DMS114 treated with DMSO at 0.1 percent for 48 hours (cell line): Measurements from ENCODE around the gene SYNGR1.
"Not testable (repeated sequence)": the region's sequence is repeated elsewhere in the genome, so short reads cannot be mapped to it uniquely, and the experiment has no call there.

Experiments used
- DNase-seq: peaks from one replicate; lab custom pipeline; 2025; ENCODE audit not compliant: unreplicated experiment; lab: John Stamatoyannopoulos, UW

SYNGR1 gene

DNA sequence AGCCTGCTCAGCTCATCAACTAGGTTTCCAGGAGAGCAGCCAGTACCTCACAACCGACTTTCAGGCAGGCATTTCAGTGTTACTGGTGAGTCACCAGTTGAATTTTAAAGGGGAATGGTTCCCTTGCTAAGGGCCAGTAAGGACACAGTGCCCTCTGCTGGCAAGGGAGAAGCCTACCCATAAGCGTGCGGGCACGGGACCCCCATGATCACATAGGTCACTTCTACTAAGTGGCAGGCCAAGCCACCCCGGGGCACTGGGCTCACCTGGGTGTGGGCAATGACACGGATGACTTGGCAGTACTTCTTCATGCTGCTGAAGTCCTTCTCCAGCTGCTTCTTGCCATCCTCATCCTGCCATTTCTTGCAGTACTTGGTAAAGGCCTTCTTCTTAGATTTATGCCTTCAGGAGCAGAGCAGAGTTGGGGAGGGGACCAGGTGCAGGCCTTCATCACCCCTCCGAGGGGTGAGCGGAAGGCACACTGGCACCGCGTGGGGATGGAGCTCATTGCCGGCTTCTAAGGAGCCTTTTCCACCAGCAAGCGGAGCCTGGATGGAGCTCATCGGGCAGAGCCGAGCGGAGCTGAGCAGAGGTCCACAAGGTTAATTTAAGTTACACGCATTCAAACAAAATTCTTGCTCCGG lies 33.2 kb upstream of the SYNGR1 start:
- peak; percentile 38 for DNase-seq

DNA sequence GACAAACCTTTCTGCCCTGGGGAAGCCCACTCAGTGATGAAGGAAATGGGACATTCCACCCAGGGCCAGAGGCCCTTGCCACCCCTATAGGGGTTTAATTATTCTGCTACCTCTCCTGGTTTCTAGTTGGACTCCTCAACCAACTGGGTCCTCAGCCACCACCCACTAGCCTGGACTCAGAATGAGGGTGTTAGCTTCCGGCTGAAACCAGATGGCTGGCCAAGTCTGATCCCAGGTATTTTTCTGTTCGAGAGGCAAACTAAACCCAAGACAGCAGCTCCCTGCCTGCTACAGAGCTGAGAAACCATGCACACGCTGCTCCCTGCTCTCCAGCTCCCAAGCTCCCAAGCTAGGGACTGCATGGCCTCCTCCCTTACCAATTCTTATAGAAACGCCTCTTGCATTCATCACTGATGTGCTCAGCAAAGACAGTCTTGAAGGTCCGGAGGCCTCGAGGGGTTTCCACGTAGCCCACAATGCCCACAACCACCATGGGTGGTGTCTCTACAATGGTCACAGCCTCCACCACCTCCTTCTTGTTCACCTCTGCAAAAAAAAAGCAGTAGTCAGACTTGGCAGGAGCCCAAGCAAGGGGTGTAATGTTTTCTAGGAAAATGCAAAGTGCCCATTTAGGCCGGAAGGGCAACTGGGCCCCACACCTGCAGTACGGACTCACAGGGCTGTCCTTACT lies 32.6 kb upstream of the SYNGR1 start:
- DNase-seq, result no peak

DNA sequence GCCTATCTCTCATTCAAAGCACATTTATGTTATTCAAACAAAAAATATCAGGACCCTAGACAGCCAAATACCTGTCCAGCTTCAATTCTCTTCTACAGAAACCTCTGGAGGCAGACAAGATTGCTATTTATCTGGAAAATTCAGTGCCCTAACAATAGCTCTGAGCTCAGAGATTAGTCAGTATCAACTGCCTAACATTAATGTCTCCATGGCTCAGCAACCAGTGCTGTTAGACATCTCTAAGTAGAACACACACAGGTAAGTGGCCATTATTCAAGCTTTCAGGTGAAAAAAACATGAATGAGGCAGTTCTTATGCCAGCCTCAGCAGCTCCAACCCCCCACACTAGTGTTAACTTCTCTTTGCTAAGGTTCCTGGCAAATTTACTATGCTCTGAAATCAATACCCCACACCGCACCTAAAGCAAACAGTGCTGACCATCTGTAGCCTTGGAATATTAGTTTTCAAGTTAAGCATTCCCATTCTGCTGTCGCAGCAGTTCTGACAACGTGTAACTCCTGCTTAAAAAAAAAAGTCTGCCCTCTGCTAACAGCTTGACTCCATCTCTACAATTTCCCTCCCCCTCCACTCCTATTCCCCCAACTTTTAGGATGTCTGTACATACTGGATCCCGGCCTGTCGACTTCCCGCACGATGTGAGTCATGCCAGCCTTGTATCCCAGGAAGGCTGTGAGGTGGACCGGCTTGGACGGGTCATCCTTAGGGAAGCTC lies 31.9 kb upstream of the SYNGR1 start:
- DNase-seq, result no peak

DNA sequence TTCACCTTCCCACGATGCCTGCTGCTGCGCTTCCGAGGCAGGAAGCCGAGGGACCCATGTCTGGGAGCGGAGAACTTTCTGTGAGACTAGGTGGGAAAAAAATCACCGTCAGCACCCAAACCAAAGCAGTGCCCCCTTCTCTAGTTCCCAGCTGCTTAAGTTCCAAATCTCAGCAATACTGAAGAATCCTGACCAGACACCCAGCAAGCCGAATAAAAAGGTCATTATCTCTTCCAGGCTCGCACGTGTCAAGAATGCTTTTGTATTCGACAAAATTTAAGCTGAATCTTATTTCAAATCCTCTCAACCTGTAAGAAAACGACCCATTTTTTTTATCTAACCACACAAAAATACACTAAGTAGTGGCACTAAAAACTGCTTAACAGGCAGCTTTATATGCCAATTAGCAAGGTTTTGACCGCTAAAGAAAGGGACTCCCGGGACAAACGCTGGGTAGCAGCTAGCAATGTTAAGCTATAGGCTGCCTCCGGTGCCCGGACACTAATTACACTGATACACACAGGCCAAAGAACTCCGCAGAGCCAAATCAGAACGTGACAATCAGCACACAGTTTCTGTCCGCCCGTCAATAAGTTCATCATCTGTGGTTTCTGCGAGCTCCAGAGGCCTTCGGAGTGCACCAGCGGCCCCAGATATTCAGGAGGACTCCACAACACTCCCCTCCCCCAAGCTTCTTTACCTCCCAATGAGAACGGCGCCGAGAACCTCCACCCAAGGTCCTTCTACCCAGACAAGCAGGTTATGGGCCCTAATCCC lies 31.1 kb upstream of the SYNGR1 start:
- DNase-seq, result no peak

DNA sequence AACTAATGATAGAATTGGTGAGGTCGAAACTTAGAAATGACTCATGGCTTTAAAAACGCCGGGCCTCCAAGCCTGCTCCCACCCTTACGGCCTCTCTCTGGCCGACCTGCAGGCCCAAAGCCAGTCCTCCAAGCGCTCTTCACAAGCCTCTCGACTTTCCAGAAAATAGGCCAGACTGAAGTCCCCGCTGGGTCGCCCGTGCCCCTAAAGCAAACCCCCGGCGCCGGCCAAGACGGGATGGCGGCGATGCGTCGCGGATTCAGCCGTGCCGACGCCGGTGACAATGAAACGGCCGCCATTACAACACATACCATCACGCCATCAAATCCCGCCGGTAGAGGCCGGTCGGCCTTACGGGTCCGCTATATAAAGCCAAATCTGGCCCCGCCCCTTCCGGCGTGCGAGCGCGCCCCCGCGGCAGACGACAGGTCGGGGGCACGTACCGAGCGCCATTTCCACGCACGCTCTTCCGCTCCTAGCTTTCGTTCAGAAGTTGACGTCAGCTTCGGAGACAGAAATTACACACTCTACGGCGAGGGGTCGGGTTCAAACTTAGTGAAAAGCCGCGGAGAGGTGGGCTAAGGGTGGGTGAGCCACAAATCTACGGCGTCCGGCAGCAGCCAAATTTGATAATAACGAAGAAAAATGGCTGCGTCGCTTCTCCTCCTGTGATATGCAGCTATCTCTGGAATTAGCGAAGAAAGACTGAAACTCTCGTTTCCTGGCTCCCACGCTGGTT lies 30.3 kb upstream of the SYNGR1 start, which contains the start of gene RPL3:
Gene RPL3, minus strand, starts transcription at position 340 of the 739 bp plus-strand sequence. Its CDS starts 26 bp downstream, at position 314.
- DNase-seq, result peak; percentile 92

DNA sequence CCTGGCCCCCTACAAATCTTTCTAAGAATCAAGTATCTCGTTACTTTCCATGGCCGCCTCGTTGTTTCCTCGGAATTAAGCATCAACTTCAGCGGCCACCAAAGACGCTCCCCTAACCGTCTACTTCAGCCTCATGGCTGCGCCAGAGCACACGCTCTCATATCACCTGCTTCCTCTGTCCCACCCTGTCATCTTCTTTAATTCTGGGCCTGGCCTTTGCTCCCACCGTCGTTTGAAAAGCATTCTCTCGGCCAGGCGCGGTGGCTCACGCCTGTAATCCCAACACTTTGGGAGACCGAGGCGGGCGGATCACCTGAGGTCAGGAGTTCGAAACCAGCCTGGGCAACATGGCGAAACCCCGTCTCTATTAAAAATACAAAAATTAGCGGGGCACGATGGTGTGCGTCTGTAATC lies 29.2 kb upstream of the SYNGR1 start:
- DNase-seq, result not testable (repeated sequence)

DNA sequence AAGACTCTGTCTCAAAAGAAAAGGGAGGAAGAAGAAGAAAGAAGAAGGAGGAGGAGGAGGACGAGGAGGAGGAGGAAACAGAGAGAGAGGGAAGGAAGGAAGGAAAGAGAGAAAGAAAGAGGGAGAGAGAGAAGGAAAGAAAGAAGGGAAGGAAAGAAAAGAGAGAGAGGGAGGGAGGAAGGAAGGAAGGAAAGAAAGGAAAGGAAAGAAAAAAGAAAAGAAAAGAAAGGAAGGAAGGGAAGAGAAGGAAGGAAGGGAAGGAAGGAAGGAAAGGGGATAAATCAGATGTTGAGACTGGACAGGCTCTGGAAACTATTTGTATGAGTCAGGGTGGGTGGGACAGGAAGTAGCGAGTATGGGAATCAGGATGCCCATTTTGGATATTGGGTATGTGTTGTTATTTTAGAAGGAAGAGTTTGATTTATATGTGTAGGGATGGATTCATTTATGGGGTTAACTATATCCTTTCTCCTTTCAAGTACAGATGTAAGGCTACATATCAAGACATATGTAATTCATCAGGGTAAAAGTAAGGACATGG lies 24.3 kb upstream of the SYNGR1 start:
- no peak for DNase-seq

DNA sequence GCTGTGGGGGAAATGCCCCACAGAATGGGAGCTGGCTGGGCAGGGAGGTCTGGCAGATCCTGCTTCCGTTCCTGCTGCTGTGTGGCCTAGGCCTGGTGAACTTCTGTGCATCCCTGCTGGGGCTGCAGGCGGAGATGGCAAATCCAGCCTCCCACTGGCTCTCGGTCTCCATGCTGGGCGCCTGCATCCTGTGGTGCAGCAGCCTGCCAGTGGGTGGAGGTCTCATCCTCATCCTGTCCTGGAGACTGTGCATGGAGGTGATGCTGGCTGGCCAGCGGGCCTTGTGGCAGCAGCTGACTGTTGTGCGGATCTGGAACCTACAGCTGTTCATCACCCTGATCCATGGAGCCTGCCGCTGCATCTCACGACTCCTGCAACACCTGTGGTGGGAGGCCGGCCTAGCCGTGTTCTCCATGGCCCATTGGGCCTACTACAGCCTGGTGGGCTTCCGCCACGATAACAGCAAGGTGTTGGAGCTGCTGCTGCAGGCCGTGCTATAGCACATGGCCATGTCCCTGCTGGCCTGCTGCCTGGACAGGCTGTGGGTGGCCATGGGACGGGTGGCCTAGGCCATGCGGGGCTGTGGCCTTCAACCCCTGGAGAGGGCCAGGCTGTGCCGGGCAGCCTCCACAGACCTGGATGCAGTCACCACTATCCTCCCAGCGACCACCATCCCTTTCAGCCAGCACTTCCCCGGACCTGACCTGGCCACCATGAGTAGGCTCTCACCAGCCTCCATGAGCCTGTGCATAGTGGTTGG lies 21.6 kb upstream of the SYNGR1 start:
- DNase-seq, result no peak

DNA sequence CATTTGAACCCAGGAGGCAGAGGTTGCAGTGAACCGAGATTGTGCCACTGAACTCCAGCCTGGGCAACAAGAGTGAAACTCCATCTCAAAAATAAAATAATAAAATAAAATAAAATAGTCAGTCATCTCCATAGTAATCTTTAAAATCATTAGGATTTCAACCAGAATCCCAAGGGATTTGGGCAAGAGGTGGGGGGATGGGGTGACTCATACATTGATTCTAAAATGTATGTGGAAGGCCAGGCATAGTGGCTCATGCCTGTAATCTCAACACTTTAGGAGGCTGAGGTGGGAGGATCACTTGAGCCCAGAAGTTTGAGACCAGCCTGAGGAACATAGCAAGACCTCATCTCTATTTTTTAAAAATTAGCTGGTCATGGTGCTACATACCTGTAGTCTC lies 19.2 kb upstream of the SYNGR1 start:
- DNase-seq, result not testable (repeated sequence)

DNA sequence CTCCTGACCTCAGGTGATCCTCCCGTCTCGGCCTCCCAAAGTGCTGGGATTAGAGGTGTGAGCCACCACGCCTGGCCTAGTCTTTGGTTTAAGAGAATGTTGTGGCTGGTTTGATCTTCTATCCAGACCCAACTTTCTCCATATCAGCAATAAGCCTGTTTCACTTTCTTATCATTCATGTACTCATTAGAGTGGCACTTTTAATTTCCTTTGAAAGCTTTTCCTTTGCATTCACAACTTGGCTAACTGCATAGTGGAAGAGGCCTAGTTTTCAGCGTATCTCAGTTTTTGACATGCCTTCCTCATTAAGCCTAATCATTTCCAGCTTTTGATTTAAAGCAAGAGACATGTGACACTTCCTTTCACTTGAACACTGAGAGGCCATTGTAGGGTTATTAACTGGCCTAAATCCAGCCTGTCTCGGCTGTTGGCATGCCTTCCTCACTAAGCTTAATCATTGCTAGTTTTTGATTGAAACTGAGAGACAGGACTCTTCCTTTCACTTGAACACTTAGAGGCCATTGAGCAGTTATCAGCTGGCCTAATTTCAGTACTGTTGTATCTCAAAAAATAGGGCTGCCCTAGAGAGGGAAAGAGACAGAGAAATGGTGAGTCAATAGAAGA lies 17.2 kb upstream of the SYNGR1 start:
- no peak for DNase-seq

DNA sequence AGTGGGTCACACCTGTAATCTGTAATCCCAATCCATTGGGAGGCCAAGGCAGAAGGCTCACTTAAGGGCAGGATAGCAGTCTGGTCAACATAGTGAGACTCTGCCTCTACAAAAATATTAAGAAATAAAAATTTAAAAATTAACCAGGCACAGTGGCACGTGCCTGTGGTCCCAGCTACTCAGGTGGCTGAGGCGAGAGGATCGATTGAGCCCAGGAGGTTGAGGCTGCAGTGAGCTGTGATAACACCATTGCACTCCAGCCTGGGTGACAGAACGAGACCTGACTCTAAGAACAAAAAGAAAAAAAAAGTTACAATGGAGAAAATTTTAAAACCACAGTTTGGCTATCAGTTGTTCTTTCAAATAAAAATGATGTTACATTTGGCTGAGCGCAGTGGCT lies 13.4 kb upstream of the SYNGR1 start:
- no peak for DNase-seq

DNA sequence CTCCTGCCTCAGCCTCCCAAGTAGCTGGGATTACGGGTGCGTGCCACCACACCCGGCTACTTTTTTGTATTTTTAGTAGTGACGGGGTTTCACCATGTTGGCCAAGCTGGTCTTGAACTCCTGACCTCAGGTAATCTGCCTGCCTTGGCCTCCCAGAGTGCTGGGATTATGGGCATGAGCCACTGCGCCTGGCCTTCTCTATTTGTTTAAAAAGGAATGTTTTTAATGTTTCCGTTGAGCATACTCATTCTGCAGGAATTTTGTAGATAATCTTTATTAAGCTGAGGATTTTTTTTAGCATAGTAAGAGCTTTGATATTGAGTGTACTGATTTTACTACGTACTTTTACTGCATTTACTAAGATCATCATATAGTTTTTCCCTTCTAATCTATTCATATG lies 10.0 kb upstream of the SYNGR1 start:
- not testable (repeated sequence) for DNase-seq

DNA sequence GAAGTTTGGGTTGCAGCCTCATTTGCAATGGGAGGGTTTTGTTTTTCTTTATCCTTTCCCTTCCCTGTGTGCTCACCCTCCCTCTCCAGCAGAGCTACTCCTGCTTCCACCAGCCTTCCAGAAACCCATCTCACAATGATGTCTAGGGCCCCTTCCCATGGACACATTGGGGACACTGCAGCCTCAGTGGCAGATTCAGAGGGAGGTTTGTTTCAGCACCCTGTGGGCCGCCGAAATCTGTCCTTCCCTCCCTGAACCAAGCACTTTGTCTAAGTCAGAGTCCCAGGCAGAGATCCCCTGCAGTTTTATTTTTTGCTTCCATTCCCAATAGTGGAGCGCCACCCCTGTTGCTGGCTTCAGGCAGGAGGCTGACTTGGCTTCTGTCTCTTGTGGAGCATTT lies 8.6 kb upstream of the SYNGR1 start:
- DNase-seq, result no peak

DNA sequence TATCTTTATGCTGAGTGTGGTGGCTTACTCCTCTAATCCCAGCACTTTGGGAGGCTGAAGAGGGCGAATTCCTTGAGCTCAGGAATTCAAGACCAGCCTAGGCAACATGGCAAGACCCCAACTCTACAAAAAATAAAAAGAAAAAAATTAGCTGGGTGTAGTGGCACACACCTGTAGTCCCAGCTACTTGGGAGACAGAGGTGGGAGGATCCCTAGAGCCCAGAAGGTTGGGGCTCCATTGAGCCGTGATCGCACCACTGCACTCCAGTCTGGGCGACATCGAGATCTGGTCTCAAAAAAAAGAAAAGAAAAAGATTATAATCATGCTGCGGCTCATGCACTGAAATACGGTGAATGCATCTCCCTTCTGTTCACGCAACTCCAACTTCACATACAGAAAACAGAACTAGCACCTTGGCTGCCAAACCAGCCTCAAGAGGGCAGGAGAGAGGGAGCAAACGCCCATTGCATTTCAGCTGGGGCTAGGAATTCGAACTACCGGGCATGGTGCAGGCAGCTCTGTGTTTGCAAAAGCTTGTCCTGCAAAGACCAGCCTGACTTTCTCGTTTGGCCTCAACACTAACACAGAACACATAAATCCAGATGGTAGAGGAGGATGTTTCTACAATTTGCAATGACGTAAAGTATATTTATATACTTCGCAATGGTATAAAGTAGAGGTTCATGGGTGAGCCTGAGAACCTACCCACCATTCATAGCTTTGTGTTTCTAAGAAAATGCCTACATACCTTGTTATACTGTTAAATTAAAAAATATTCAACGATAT lies 6.3 kb upstream of the SYNGR1 start:
- DNase-seq, result peak; percentile 30

DNA sequence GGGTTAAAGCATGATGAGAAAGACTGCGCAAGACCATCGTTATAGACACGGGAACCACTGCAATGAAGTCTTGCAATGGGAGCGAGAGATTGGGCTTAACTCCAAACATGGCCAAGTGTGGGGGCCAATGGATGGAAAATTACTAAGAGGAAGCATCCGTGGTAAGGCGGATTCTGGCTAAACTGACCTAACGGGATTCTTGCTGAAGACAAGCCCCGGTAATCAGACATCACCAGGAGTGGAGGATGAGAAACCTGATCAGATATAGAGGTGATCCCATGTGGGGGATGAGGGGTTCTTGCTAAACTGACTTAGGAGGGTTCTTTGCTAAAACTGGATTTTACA lies 5.8 kb upstream of the SYNGR1 start:
- no peak for DNase-seq

DNA sequence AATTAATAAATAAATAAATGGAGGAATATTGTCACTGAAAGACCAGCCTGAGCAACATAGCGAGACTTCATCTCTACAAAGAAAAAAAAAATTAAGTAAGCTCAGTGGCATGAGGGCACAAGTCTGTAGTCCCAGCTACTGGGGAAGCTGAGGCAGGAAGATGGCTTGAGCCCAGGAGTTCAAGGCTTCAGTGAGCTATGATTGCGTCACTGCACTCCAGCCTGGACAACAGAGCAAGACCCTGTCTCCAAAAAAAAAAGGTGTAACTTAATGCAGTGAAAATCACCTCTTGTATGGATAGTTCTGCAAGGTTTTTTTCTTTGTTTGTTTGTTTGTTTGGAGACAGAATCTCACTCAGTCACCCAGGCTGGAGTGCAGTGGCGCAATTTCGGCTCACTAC lies 4.6 kb upstream of the SYNGR1 start:
- no peak for DNase-seq

DNA sequence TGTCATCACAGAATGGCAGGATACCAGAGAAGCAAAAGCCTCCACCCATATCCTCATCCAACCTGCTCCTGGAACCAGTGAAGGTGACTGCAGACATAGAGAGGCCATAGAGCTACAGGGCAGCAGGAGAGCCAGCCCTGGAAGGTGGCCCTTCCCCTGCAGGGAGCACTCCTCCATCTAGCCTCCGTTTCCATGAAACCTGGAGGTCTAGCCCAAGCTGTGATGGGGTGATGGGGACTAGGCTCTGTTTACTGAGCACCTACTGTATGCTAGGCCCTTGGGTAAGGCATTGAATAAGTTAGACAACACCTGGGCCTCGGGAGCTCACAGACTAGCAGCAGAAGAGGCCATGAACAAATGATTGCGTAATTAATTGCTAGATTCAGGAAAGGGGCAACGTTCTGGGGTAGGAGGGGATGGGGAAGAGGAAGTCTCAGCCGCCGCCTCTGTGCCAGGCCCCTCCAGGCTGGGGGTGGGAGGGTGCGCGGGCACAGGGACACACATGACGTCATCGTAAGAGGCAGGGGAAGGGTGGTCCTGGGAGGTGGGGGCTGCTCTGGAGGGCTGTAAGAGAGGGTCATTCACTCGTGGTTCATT lies 784 bp upstream of the SYNGR1 start:
- no peak for DNase-seq

DNA sequence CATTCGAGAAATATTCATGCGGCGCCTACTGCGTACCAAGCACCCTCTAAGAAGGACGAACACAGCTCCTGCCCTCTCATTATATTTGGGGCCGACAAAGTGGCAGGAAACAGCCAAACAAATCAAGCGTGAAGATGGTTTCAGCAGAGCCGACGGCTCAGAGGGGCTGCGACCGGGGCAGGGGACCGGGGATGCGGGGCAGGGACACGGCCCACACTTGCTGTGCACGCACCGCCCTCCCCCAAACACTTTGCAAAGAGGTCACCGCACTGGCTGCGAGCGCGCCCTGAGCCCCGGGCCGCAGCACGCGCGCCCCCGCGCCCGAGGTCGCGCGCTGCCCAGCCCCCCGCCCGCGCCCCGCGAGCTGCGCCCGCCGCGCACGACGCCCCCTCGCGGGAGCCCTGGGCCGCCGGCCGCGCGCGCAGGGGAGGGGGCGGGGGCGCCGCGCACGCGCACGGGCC lies 255 bp upstream of the SYNGR1 start:
- DNase-seq, result no peak
